ENCODE results near the gene PIAS1.

PIAS1 gene

GRCh38 chr15:68082735-68083134 lies 28.6 kb downstream of the PIAS1 start:
- no peak overlapping the region for H3K9ac ChIP-seq (ENCODE audit: low read length)
- H3K4me2 ChIP-seq (ENCODE audit: low read depth, low read length): no peak overlapping the region
- peaks cover 100% of the 10 kb centered on the region for H3K79me2 ChIP-seq (ENCODE audit: low read length)
- H3K4me1 ChIP-seq (ENCODE audit: low read length): no peaks in the 10 kb centered on the region
- TF ChIP-seq EZH2 (optimal IDR thresholded peaks at IDR 0.05; ENCODE audit: low read depth, low read length) (no peak), CTCF (IDR thresholded peaks at IDR 0.05; ENCODE audit: low read length) (no peak), EZH2phosphoT487 (IDR thresholded peaks at IDR 0.05; ENCODE audit: low read length) (no peak)
- H3K9me2 ChIP-seq (replicated peaks; ENCODE audit: insufficient read depth, low read length): no peaks in the 10 kb centered on the region
- no peaks in the 10 kb centered on the region for H3K9me3 ChIP-seq (replicated peaks; ENCODE audit: insufficient read depth, low read length)
- peaks cover 25% of the 10 kb centered on the region for H4K20me1 ChIP-seq (ENCODE audit: insufficient read depth, low read length)
- no peak for DNase-seq
- H3K36me3 ChIP-seq (replicated peaks; ENCODE audit: insufficient read depth, low read length): peaks cover 5% of the 10 kb centered on the region; the same call in 1 of the 2 replicates
- H3F3A ChIP-seq (ENCODE audit: insufficient read depth, low read length): no peaks in the 10 kb centered on the region
- H2AFZ ChIP-seq (ENCODE audit: low read length): no peak overlapping the region
- no peak overlapping the region for H3K4me3 ChIP-seq (ENCODE audit: low read length)
- H3K27ac ChIP-seq (ENCODE audit: low read length): no peak overlapping the region
- no peaks in the 10 kb centered on the region for H3K27me3 ChIP-seq (replicated peaks; ENCODE audit: insufficient read depth, low read length)

GRCh38 chr15:68083463-68083862 lies 29.3 kb downstream of the PIAS1 start:
- Histone ChIP-seq H3K4me1 (ENCODE audit: low read length) (no peaks in the 10 kb centered on the region), H4K20me1 (ENCODE audit: insufficient read depth, low read length) (peaks cover 20% of the 10 kb centered on the region)

GRCh38 chr15:68085052-68085451 lies 30.9 kb downstream of the PIAS1 start:
- no peak overlapping the region for H3K4me2 ChIP-seq (ENCODE audit: low read depth, low read length)

More at GRCh38 chr15:68083463-68083862, 29.3 kb downstream of the PIAS1 start:
- H3K27me3 ChIP-seq (replicated peaks; ENCODE audit: insufficient read depth, low read length): no peaks in the 10 kb centered on the region
- no peak for TF ChIP-seq CTCF (IDR thresholded peaks at IDR 0.05; ENCODE audit: low read length)
- no peak for TF ChIP-seq EZH2phosphoT487 (IDR thresholded peaks at IDR 0.05; ENCODE audit: low read length)
- TF ChIP-seq EZH2 (optimal IDR thresholded peaks at IDR 0.05; ENCODE audit: low read depth, low read length): no peak
- no peaks in the 10 kb centered on the region for H3F3A ChIP-seq (ENCODE audit: insufficient read depth, low read length)
- H3K9ac ChIP-seq (ENCODE audit: low read length): no peak overlapping the region
- no peak overlapping the region for H3K4me2 ChIP-seq (ENCODE audit: low read depth, low read length)
- H3K36me3 ChIP-seq (replicated peaks; ENCODE audit: insufficient read depth, low read length): peaks cover 5% of the 10 kb centered on the region; the same call in 1 of the 2 replicates
- H3K79me2 ChIP-seq (ENCODE audit: low read length): peaks cover 99% of the 10 kb centered on the region
- no peak overlapping the region for H3K27ac ChIP-seq (ENCODE audit: low read length)
- no peaks in the 10 kb centered on the region for H3K9me3 ChIP-seq (replicated peaks; ENCODE audit: insufficient read depth, low read length)
- no peak overlapping the region for H2AFZ ChIP-seq (ENCODE audit: low read length)
- no peak for DNase-seq
- H3K4me3 ChIP-seq (ENCODE audit: low read length): no peak overlapping the region
- H3K9me2 ChIP-seq (replicated peaks; ENCODE audit: insufficient read depth, low read length): no peaks in the 10 kb centered on the region

More at GRCh38 chr15:68085052-68085451, 30.9 kb downstream of the PIAS1 start:
- Histone ChIP-seq H3K9me3 (replicated peaks; ENCODE audit: insufficient read depth, low read length) (no peaks in the 10 kb centered on the region), H4K20me1 (ENCODE audit: insufficient read depth, low read length) (peaks cover 18% of the 10 kb centered on the region), H3K4me3 (ENCODE audit: low read length) (no peak overlapping the region), H3K4me1 (ENCODE audit: low read length) (no peaks in the 10 kb centered on the region), H3K9ac (ENCODE audit: low read length) (no peak overlapping the region), H3K79me2 (ENCODE audit: low read length) (peaks cover 95% of the 10 kb centered on the region), H3F3A (ENCODE audit: insufficient read depth, low read length) (no peaks in the 10 kb centered on the region), H3K9me2 (replicated peaks; ENCODE audit: insufficient read depth, low read length) (no peaks in the 10 kb centered on the region), H2AFZ (ENCODE audit: low read length) (no peak overlapping the region), H3K27me3 (replicated peaks; ENCODE audit: insufficient read depth, low read length) (no peaks in the 10 kb centered on the region), H3K36me3 (replicated peaks; ENCODE audit: insufficient read depth, low read length) (peaks cover 5% of the 10 kb centered on the region; the same call in 1 of the 2 replicates), H3K27ac (ENCODE audit: low read length) (no peak overlapping the region)
- no peak for TF ChIP-seq CTCF (IDR thresholded peaks at IDR 0.05; ENCODE audit: low read length)
- no peak for TF ChIP-seq EZH2phosphoT487 (IDR thresholded peaks at IDR 0.05; ENCODE audit: low read length)
- no peak for TF ChIP-seq EZH2 (optimal IDR thresholded peaks at IDR 0.05; ENCODE audit: low read depth, low read length)
- DNase-seq: no peak
